HFFc6 (cell line): ENCODE measurements around the gene DAG1. TPM values are rescaled to one million over a fixed set of nuclear protein-coding genes. Genes with fewer than 3 reads are reported as not detected.

Source experiments
- DNase-seq: peaks from one replicate; pipeline ENCODE4 v3.0.0-alpha.2; 2018
- H3K27ac Mint-ChIP-seq: 2 replicates; pipeline ENCODE4 v1.8.0; 2020; ENCODE audit warnings: mild to moderate bottlenecking, mixed read lengths
- H3K27me3 Mint-ChIP-seq: 2 replicates; pipeline ENCODE4 v1.8.0; 2021; ENCODE audit warnings: mild to moderate bottlenecking, moderate library complexity, mixed read lengths; ENCODE audit not compliant: insufficient read depth
- H3K36me3 Mint-ChIP-seq: 2 replicates; pipeline ENCODE4 v1.8.0; 2021; ENCODE audit warnings: low read depth, mixed read lengths
- H3K4me1 Mint-ChIP-seq: 2 replicates; pipeline ENCODE4 v1.8.0; 2020; ENCODE audit warnings: low read depth, mixed read lengths
- H3K4me3 Mint-ChIP-seq: 2 replicates; pipeline ENCODE4 v1.8.0; 2020; ENCODE audit warnings: mild to moderate bottlenecking, moderate library complexity, mixed read lengths
- H3K9me3 Mint-ChIP-seq: 2 replicates; pipeline ENCODE4 v1.8.0; 2020; ENCODE audit warnings: mild to moderate bottlenecking, mixed read lengths
- CTCF ChIP-seq: fragments of 200-600 bp; sonication (generic); IDR thresholded peaks from 2 replicates; pipeline ENCODE4 v1.5.0; 2021; ENCODE audit warnings: antibody characterized with exemption, mild to moderate bottlenecking
- total RNA-seq, 6 experiments: library from RNA; stranded (reverse); fragmentation: NEBNext Ultra II Directional; extraction: Animal tissue kit (Norgen Biotek cat#: 25700); gene quantifications; 2 replicates in 1 of 6; 3 replicates in 5 of 6; pipeline ENCODE4 v1.2.3, GENCODE V29; 2021

Gene DAG1
- total RNA-seq, 6 experiments from 2014 or later = 101 to 121 (median 106) TPM

DNA sequence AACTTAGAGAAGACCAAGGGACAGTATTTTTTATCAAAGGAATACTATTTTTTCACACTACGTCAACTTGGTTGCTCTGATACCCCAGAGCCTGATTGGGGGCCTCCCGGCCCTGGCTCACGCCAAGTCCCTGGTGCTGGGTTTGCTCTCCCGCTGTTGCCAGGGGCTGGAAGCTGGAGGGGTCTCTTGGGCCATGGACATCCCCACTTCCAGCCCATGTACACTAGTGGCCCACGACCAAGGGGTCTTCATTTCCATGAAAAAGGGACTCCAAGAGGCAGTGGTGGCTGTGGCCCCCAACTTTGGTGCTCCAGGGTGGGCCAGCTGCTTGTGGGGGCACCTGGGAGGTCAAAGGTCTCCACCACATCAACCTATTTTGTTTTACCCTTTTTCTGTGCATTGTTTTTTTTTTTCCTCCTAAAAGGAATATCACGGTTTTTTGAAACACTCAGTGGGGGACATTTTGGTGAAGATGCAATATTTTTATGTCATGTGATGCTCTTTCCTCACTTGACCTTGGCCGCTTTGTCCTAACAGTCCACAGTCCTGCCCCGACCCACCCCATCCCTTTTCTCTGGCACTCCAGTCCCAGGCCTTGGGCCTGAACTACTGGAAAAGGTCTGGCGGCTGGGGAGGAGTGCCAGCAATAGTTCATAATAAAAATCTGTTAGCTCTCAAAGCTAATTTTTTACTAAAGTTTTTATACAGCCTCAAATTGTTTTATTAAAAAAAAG, 63.9 kb downstream of the DAG1 start:
- Mint-ChIP-seq H3K27me3 (no peaks in the 10 kb centered on the region), H3K4me3 (no peak overlapping the region), H3K9me3 (no peaks in the 10 kb centered on the region), H3K4me1 (peaks cover 11% of the 10 kb centered on the region; the same call in 1 of the 2 replicates), H3K27ac (no peak overlapping the region), H3K36me3 (peaks cover 17% of the 10 kb centered on the region)
- no peak for DNase-seq
- TF ChIP-seq CTCF = no peak

- no peak overlapping the region for H3K4me3 Mint-ChIP-seq
- TF ChIP-seq CTCF = no peak
- H3K27ac Mint-ChIP-seq = no peak overlapping the region
- H3K9me3 Mint-ChIP-seq = no peaks in the 10 kb centered on the region
- H3K27me3 Mint-ChIP-seq = no peaks in the 10 kb centered on the region
- peaks cover 16% of the 10 kb centered on the region; the same call in 1 of the 2 replicates for H3K4me1 Mint-ChIP-seq
- peaks cover 17% of the 10 kb centered on the region for H3K36me3 Mint-ChIP-seq
- DNase-seq = no peak
Observed at GRCh38 chr3:49534581-49535441, 64.7 kb downstream of the DAG1 start.

DNA sequence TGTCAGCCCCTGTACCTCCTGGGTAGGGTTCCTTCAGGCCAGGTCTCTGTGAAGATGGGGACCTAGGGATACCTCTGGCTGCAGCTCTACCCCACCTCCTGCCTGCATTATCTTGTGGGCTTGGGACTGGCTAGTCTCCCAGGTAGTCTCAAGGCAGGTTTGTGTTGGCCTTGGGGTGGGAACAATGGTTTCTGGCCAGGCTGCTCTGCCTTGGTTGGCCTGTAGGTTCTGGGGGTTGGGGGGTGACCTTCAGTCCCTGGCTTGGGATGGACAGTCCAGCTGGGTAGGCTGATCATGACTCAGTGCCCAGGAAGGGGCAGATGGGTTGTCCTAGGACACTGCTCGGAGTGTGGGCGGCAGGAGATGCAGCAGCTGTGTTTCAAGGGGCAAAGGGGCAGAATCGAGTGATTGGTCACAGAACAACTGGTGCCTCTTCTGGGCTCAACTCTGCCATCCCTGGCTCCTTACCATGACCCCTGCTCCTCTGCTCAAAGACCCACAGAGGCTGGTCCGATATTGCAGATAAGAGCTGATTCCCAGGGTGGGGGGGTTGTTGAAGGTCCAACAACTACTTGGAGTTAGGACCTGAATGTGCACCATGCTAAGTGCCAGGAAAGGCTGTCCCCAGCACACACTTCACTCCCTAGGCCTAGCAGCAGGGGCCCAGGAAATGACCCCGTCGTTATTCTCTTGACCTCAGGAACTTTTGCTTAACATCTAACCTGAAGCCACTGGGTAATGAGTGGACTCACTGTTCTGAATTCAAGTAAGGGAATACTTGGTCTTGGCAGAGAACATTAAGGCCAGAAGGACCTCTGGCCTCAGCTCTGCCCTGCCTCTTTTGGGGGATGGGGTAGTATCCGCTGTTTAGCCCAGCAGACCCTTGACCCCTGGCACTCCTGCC, 66.2 kb downstream of the DAG1 start:
- peaks cover 21% of the 10 kb centered on the region; the same call in 1 of the 2 replicates for H3K4me1 Mint-ChIP-seq
- H3K36me3 Mint-ChIP-seq = peaks cover 10% of the 10 kb centered on the region
- no peak for DNase-seq
- H3K27ac Mint-ChIP-seq = no peak overlapping the region
- TF ChIP-seq CTCF = no peak
- no peaks in the 10 kb centered on the region for H3K27me3 Mint-ChIP-seq
- no peaks in the 10 kb centered on the region for H3K9me3 Mint-ChIP-seq
- H3K4me3 Mint-ChIP-seq = no peak overlapping the region

DNA sequence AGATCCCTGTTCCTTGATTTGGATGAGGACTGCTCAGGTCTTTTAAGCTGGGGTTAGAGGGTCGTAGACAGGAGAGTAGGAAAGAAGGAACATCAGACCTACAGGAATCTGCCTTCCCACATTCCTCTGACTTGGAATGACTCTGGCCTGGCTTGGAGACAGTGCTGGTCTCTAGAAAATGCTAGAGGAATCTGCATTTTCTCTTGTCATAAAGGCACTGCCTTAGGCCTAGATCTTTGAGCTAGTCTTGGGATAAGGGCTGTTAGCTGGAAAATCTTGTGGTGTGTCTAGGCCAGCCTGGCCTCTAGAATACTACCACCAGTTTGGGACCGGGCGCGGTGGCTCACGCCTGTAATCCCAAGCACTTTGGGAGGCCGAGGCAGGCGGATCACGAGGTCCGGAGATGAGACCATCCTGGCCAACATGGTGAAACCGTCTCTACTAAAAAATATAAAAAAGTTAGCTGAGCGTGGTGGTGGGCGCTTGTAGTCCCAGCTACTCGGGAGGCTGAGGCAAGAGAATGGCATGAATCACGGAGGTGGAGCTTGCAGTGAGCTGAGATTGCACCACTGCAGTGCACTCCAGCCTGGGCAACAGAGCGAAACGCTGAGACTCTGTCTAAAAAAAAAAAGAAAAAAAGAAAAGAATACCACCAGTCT, 66.9 kb downstream of the DAG1 start:
- TF ChIP-seq CTCF = no peak
- H3K36me3 Mint-ChIP-seq = peaks cover 2% of the 10 kb centered on the region

More for the DNA sequence above, 66.9 kb downstream of the DAG1 start:
- peaks cover under 1% of the 10 kb centered on the region; the same call in 1 of the 2 replicates for H3K27me3 Mint-ChIP-seq
- no peak for DNase-seq
- H3K4me3 Mint-ChIP-seq = no peak overlapping the region
- peaks cover 21% of the 10 kb centered on the region; the same call in 1 of the 2 replicates for H3K4me1 Mint-ChIP-seq
- H3K9me3 Mint-ChIP-seq = no peaks in the 10 kb centered on the region
- H3K27ac Mint-ChIP-seq = no peak overlapping the region
